Measurements from ENCODE around the gene LHX2. TPM values are rescaled to one million over a fixed set of nuclear protein-coding genes. Genes with fewer than 3 reads are reported as not detected.
"Not testable (repeated sequence)": the region's sequence is repeated elsewhere in the genome, so short reads cannot be mapped to it uniquely, and the experiment has no call there.

LHX2 gene
- total RNA-seq, 4 donors from 2014 or later: 0.22 TPM; not detected in 3

- Histone ChIP-seq H3K9me3 (no peaks in the 10 kb centered on the region), H3K36me3 (no peaks in the 10 kb centered on the region), H3K27ac (no peak overlapping the region), H3K4me3 (no peak overlapping the region), H3K4me1 (no peaks in the 10 kb centered on the region), H3K27me3 (peaks cover 0 to 49% (median 0%) of the 10 kb centered on the region in 4 donors)
- TF ChIP-seq POLR2A (IDR thresholded peaks at IDR 0.05): no peak
- TF ChIP-seq CTCF (IDR thresholded peaks at IDR 0.05): no peak
- no peak for DNase-seq
- intact Hi-C loops (cut with DNase I): no loop called here
- 89% methylated on average over 9 of the region's 9 CpGs for WGBS, 2 donors
These were observed 37.9 kb upstream of the LHX2 start for GRCh38 chr9:123973590-123974223.

- Histone ChIP-seq H3K36me3 (no peaks in the 10 kb centered on the region), H3K9me3 (no peaks in the 10 kb centered on the region), H3K27me3 (peaks cover 0 to 48% (median 0%) of the 10 kb centered on the region in 4 donors), H3K27ac (no peak overlapping the region), H3K4me1 (no peaks in the 10 kb centered on the region), H3K4me3 (no peak overlapping the region)
- intact Hi-C loops (cut with DNase I): no loop called here
- TF ChIP-seq CTCF (IDR thresholded peaks at IDR 0.05) (no peak), POLR2A (IDR thresholded peaks at IDR 0.05) (no peak)
- WGBS, 2 donors: 20 to 33% methylated on average over 1 of the region's 12 CpGs
- DNase-seq: no peak
These were observed 37.1 kb upstream of the LHX2 start for GRCh38 chr9:123974471-123974870.

GRCh38 chr9:123975871-123976270, 35.7 kb upstream of the LHX2 start:
- no peaks in the 10 kb centered on the region for H3K4me1 ChIP-seq
- no peaks in the 10 kb centered on the region for H3K36me3 ChIP-seq
- no peak overlapping the region for H3K27ac ChIP-seq
- no peak overlapping the region for H3K4me3 ChIP-seq
- no peak for DNase-seq
- H3K9me3 ChIP-seq: no peaks in the 10 kb centered on the region
- peaks cover 0 to 49% (median 0%) of the 10 kb centered on the region in 4 donors for H3K27me3 ChIP-seq
- TF ChIP-seq POLR2A (IDR thresholded peaks at IDR 0.05) (no peak), CTCF (IDR thresholded peaks at IDR 0.05) (no peak)
- 62 to 68% methylated on average over 3 of the region's 3 CpGs for WGBS, 2 donors
- intact Hi-C loops (cut with DNase I): no loop called here

GRCh38 chr9:123976579-123976978, 35.0 kb upstream of the LHX2 start:
- H3K27me3 ChIP-seq: peaks cover 0 to 49% (median 0%) of the 10 kb centered on the region in 4 donors
- DNase-seq; intact Hi-C loops (cut with DNase I); H3K27ac ChIP-seq; H3K4me1 ChIP-seq; H3K4me3 ChIP-seq; H3K9me3 ChIP-seq; H3K36me3 ChIP-seq: not testable (repeated sequence)
- WGBS, 2 donors: no CpG with 5 or more reads among the region's 9 CpGs

GRCh38 chr9:123978981-123979380, 32.6 kb upstream of the LHX2 start:
- H3K27ac ChIP-seq: no peak overlapping the region
- H3K36me3 ChIP-seq: no peaks in the 10 kb centered on the region
- peaks cover 0 to 62% (median 0%) of the 10 kb centered on the region in 4 donors for H3K27me3 ChIP-seq
- TF ChIP-seq POLR2A (IDR thresholded peaks at IDR 0.05): no peak
- TF ChIP-seq CTCF (IDR thresholded peaks at IDR 0.05): no peak
- intact Hi-C loops (cut with DNase I): no loop called here
- no peak for DNase-seq
- H3K9me3 ChIP-seq: no peaks in the 10 kb centered on the region
- no peak overlapping the region for H3K4me3 ChIP-seq
- no peaks in the 10 kb centered on the region for H3K4me1 ChIP-seq
- 79 to 85% methylated on average over 5 of the region's 5 CpGs for WGBS, 2 donors

GRCh38 chr9:123982535-123982934, 29.0 kb upstream of the LHX2 start:
- 73 to 82% methylated on average over 6 of the region's 6 CpGs for WGBS, 2 donors
- H3K36me3 ChIP-seq: no peaks in the 10 kb centered on the region
- no peak overlapping the region for H3K4me3 ChIP-seq
- no peaks in the 10 kb centered on the region for H3K4me1 ChIP-seq
- no peaks in the 10 kb centered on the region for H3K9me3 ChIP-seq
- H3K27me3 ChIP-seq: peaks cover 0 to 67% (median 0%) of the 10 kb centered on the region in 4 donors
- TF ChIP-seq CTCF (IDR thresholded peaks at IDR 0.05): no peak
- no peak for DNase-seq
- intact Hi-C loops (cut with DNase I): no loop called here
- no peak overlapping the region for H3K27ac ChIP-seq

Measured in esophagus squamous epithelium (tissue), 5 donors.